Measurements from ENCODE around the gene SEMG2. TPM values are rescaled to one million over a fixed set of nuclear protein-coding genes. Genes with fewer than 3 reads are reported as not detected.

SEMG2 gene
- total RNA-seq, 1 experiment from 2014 or later = not detected

- TF ChIP-seq ZFX (IDR thresholded peaks at IDR 0.05) = no peak
- TF ChIP-seq JUND (IDR thresholded peaks at IDR 0.05) = no peak
- TF ChIP-seq YY1 (IDR thresholded peaks at IDR 0.05; ENCODE audit: extremely low read depth, insufficient replicate concordance, low read depth, low read length) = no peak
- TF ChIP-seq EZH2phosphoT487 (IDR thresholded peaks at IDR 0.05; ENCODE audit: borderline replicate concordance) = no peak
- no peak for TF ChIP-seq EGR1 (IDR thresholded peaks at IDR 0.05; ENCODE audit: low read depth)
Measured at GRCh38 chr20:45191926-45192325, 29.2 kb upstream of the SEMG2 start (continued).

GRCh38 chr20:45193331-45193730, 27.8 kb upstream of the SEMG2 start:
- DNase-seq (ENCODE audit: low read depth, low spot score) (no peak), ATAC-seq (no peak)
- Histone ChIP-seq H3K4me2 (ENCODE audit: low read length) (no peak overlapping the region), H3K79me2 (ENCODE audit: insufficient read depth, low read length) (no peaks in the 10 kb centered on the region), H3K4me3 (replicated peaks in 1 of 2; ENCODE audit: low read depth in 1 of 2, low read length in 2 of 2) (no peak overlapping the region), H3K9me2 (ENCODE audit: insufficient read depth) (no peaks in the 10 kb centered on the region), H3K27ac (ENCODE audit: low read depth, low read length) (no peak overlapping the region), H3K9ac (ENCODE audit: low read length) (no peak overlapping the region), H3K4me1 (ENCODE audit: control insufficient read depth in 1 of 2, insufficient read depth in 2 of 2, low read length in 2 of 2) (no peaks in the 10 kb centered on the region), H3K9me3 (ENCODE audit: control insufficient read depth in 1 of 2, insufficient read depth in 1 of 2, low read depth in 1 of 2, low read length in 2 of 2) (no peaks in the 10 kb centered on the region), H2AFZ (ENCODE audit: low read depth, low read length, poor library complexity, severe bottlenecking) (no peak overlapping the region), H3K36me3 (ENCODE audit: control insufficient read depth in 1 of 2, insufficient read depth in 2 of 2, low read length in 2 of 2) (no peaks in the 10 kb centered on the region), H3K27me3 (ENCODE audit: insufficient read depth, low read length) (no peaks in the 10 kb centered on the region; the same call in 1 of the 2 replicates), H4K20me1 (ENCODE audit: insufficient read depth) (no peaks in the 10 kb centered on the region)
- intact Hi-C loops (cut with micrococcal nuclease) = no loop called here
- BruUV-seq (replicated peaks) = no TSS peak
- ChIA-PET POLR2A (no interaction called here), RAD21 (ENCODE audit: low non-redundant PET in 1 of 2, low total read pairs in 2 of 2, uncharacterized antibody in 2 of 2, unreplicated experiment in 2 of 2) (no interaction called here), CTCF (no interaction called here)
- TF ChIP-seq MAX (IDR thresholded peaks at IDR 0.05) (no peak), ZNF274 (IDR thresholded peaks at IDR 0.05; ENCODE audit: low read depth, low read length) (no peak), ELF1 (IDR thresholded peaks at IDR 0.05; ENCODE audit: borderline replicate concordance, low read depth) (no peak), SP1 (IDR thresholded peaks at IDR 0.05; ENCODE audit: low read depth) (no peak), ATF3 (IDR thresholded peaks at IDR 0.05) (no peak), YY1 (IDR thresholded peaks at IDR 0.05; ENCODE audit: extremely low read depth, insufficient replicate concordance, low read depth, low read length) (no peak), CBX3 (IDR thresholded peaks at IDR 0.05; ENCODE audit: low read depth) (no peak), CEBPB (IDR thresholded peaks at IDR 0.05; ENCODE audit: low read depth) (no peak)
